BLaER1 treated with 17β-estradiol and CSF1 and Interleukin-3, amounts not matched to agents 10 nM and 100 nM (cell line): ENCODE data around the gene AZU1.
A peak's percentile ranks its signal among the peaks of the same experiment; 100 is the strongest.

Experiments
- H3K27ac ChIP-seq, 11 experiments: shearing (Covaris generic); formaldehyde crosslinking; 2 replicates each; pipeline ENCODE4 v1.8.1; 2022
- H3K27me3 ChIP-seq, 11 experiments: shearing (Covaris generic); formaldehyde crosslinking; 2 replicates each; pipeline ENCODE4 v1.8.1; 2022
- H3K36me3 ChIP-seq, 11 experiments: shearing (Covaris generic); formaldehyde crosslinking; 2 replicates each; pipeline ENCODE4 v1.8.1; 2022
- H3K4me1 ChIP-seq, 10 experiments: shearing (Covaris generic); formaldehyde crosslinking; 2 replicates each; pipeline ENCODE4 v1.8.1; 2022
- H3K4me2 ChIP-seq, 11 experiments: shearing (Covaris generic); formaldehyde crosslinking; 2 replicates each; pipeline ENCODE4 v1.8.1; 2022
- H3K4me3 ChIP-seq, 10 experiments: shearing (Covaris generic); formaldehyde crosslinking; 2 replicates each; pipeline ENCODE4 v1.8.1; 2022
- H3K9ac ChIP-seq, 11 experiments: shearing (Covaris generic); formaldehyde crosslinking; 2 replicates each; pipeline ENCODE4 v1.8.1; 2022
- H3K9me3 ChIP-seq, 11 experiments: shearing (Covaris generic); formaldehyde crosslinking; replicated peaks in 1 of 11; 2 replicates each; pipeline ENCODE4 v1.8.1; 2022
- H4K20me1 ChIP-seq, 11 experiments: shearing (Covaris generic); formaldehyde crosslinking; 2 replicates each; pipeline ENCODE4 v1.8.1; 2022
- Cebpa-rat ChIP-seq, 11 experiments: shearing (Covaris generic); IDR thresholded peaks; 2 replicates each; pipeline ENCODE4 v1.8.1; 2022

The AZU1 gene

GRCh38 chr19:827710-828321, at the start of gene AZU1:
Gene AZU1 (plus strand): TSS chr19:827837. CDS start chr19:827847, 10 bp downstream.
- peaks cover 43 to 71% (median 47%) of the 10 kb centered on the region in 11 experiments for H3K27me3 ChIP-seq

GRCh38 chr19:778910-779653, 48.6 kb upstream of the AZU1 start:
- Histone ChIP-seq H3K4me2 (no peak overlapping the region), H3K27ac (no peak overlapping the region), H3K9ac (no peak overlapping the region), H3K4me3 (no peak overlapping the region), H3K4me1 (peaks cover 0 to 16% (median 8%) of the 10 kb centered on the region in 10 experiments; a peak in 14 of 20 replicates), H3K9me3 (no peaks in the 10 kb centered on the region), H3K36me3 (no peaks in the 10 kb centered on the region), H4K20me1 (no peaks in the 10 kb centered on the region), H3K27me3 (no peaks in the 10 kb centered on the region)
- peak in 1 of 11 experiments; percentile 19; a peak in 1 of 22 replicates for TF ChIP-seq Cebpa-rat (IDR thresholded peaks at IDR 0.05)

More at GRCh38 chr19:827710-828321, at the start of gene AZU1:
- peaks cover 0 to 16% (median 0%) of the 10 kb centered on the region in 11 experiments; a peak in 4 of 22 replicates for H4K20me1 ChIP-seq
- peaks cover 31 to 67% (median 43%) of the 10 kb centered on the region in 10 experiments for H3K4me1 ChIP-seq
- TF ChIP-seq Cebpa-rat (IDR thresholded peaks at IDR 0.05), result no peak
- no peaks in the 10 kb centered on the region for H3K9me3 ChIP-seq
- no peak within 1 kb of the TSS for H3K27ac ChIP-seq
- peak within 1 kb of the TSS in 1 of 11 experiments; percentile 4; a peak in 2 of 22 replicates for H3K9ac ChIP-seq
- H3K4me3 ChIP-seq, result no peak within 1 kb of the TSS
- no peaks in the 10 kb centered on the region for H3K36me3 ChIP-seq
- H3K4me2 ChIP-seq, result peak within 1 kb of the TSS in 5 of 11 experiments; percentile 35 to 60 (median 46); a peak in 9 of 22 replicates

GRCh38 chr19:780935-781334, 46.7 kb upstream of the AZU1 start:
- no peaks in the 10 kb centered on the region for H4K20me1 ChIP-seq
- no peaks in the 10 kb centered on the region for H3K36me3 ChIP-seq
- no peak overlapping the region for H3K4me3 ChIP-seq
- no peaks in the 10 kb centered on the region for H3K27me3 ChIP-seq
- H3K9ac ChIP-seq, result no peak overlapping the region
- no peak overlapping the region for H3K4me2 ChIP-seq
- TF ChIP-seq Cebpa-rat (IDR thresholded peaks at IDR 0.05), result no peak
- H3K4me1 ChIP-seq, result peaks cover 0 to 16% (median 8%) of the 10 kb centered on the region in 10 experiments; a peak in 14 of 20 replicates
- H3K9me3 ChIP-seq, result no peaks in the 10 kb centered on the region
- no peak overlapping the region for H3K27ac ChIP-seq

- H3K4me1 ChIP-seq, result peaks cover 0 to 16% (median 8%) of the 10 kb centered on the region in 10 experiments; a peak in 14 of 20 replicates
- no peak overlapping the region for H3K4me3 ChIP-seq
- no peaks in the 10 kb centered on the region for H3K9me3 ChIP-seq
- no peak overlapping the region for H3K4me2 ChIP-seq
- H3K27me3 ChIP-seq, result no peaks in the 10 kb centered on the region
- H3K27ac ChIP-seq, result no peak overlapping the region
- no peaks in the 10 kb centered on the region for H3K36me3 ChIP-seq
- TF ChIP-seq Cebpa-rat (IDR thresholded peaks at IDR 0.05), result no peak
- no peak overlapping the region for H3K9ac ChIP-seq
- no peaks in the 10 kb centered on the region for H4K20me1 ChIP-seq
These were observed 45.8 kb upstream of the AZU1 start for GRCh38 chr19:781800-782184.

GRCh38 chr19:782185-782877, 45.3 kb upstream of the AZU1 start:
- H3K4me3 ChIP-seq, result no peak overlapping the region
- TF ChIP-seq Cebpa-rat (IDR thresholded peaks at IDR 0.05), result no peak
- no peaks in the 10 kb centered on the region for H4K20me1 ChIP-seq
- peak overlapping the region in 2 of 11 experiments; percentile 47 to 64; a peak in 1 of 22 replicates for H3K4me2 ChIP-seq
- no peak overlapping the region for H3K27ac ChIP-seq
- H3K27me3 ChIP-seq, result no peaks in the 10 kb centered on the region
- H3K9ac ChIP-seq, result 0 out of 22 replicates have a peak overlapping the region, but pooled peaks of 3 of the 11 experiments have one; percentile 6 to 16 (median 11)
- H3K4me1 ChIP-seq, result peaks cover 0 to 16% (median 8%) of the 10 kb centered on the region in 10 experiments; a peak in 14 of 20 replicates
- no peaks in the 10 kb centered on the region for H3K9me3 ChIP-seq
- no peaks in the 10 kb centered on the region for H3K36me3 ChIP-seq

GRCh38 chr19:782878-783668, 44.6 kb upstream of the AZU1 start:
- no peak for TF ChIP-seq Cebpa-rat (IDR thresholded peaks at IDR 0.05)
- no peaks in the 10 kb centered on the region for H3K36me3 ChIP-seq
- H3K27ac ChIP-seq, result no peak overlapping the region
- H3K4me2 ChIP-seq, result peak overlapping the region in 8 of 11 experiments; percentile 31 to 65 (median 60); a peak in 15 of 22 replicates
- H3K4me3 ChIP-seq, result no peak overlapping the region
- H3K4me1 ChIP-seq, result peaks cover 0 to 16% (median 8%) of the 10 kb centered on the region in 10 experiments; a peak in 14 of 20 replicates
- no peaks in the 10 kb centered on the region for H3K9me3 ChIP-seq
- H4K20me1 ChIP-seq, result no peaks in the 10 kb centered on the region
- 0 out of 22 replicates have a peak overlapping the region, but pooled peaks of 2 of the 11 experiments have one; percentile 6 to 11 for H3K9ac ChIP-seq
- H3K27me3 ChIP-seq, result no peaks in the 10 kb centered on the region

- Histone ChIP-seq H3K4me3 (no peak overlapping the region), H3K4me1 (peaks cover 10 to 28% (median 20%) of the 10 kb centered on the region in 10 experiments), H3K27ac (no peak overlapping the region), H4K20me1 (no peaks in the 10 kb centered on the region), H3K27me3 (no peaks in the 10 kb centered on the region), H3K9ac (no peak overlapping the region), H3K9me3 (no peaks in the 10 kb centered on the region), H3K4me2 (no peak overlapping the region), H3K36me3 (no peaks in the 10 kb centered on the region)
- no peak for TF ChIP-seq Cebpa-rat (IDR thresholded peaks at IDR 0.05)
These were observed 43.1 kb upstream of the AZU1 start for GRCh38 chr19:784541-784940.

- H3K27ac ChIP-seq, result no peak overlapping the region
- no peaks in the 10 kb centered on the region for H4K20me1 ChIP-seq
- TF ChIP-seq Cebpa-rat (IDR thresholded peaks at IDR 0.05), result no peak
- no peak overlapping the region; a peak in 2 of 22 replicates for H3K9ac ChIP-seq
- no peak overlapping the region for H3K4me3 ChIP-seq
- no peaks in the 10 kb centered on the region for H3K9me3 ChIP-seq
- no peaks in the 10 kb centered on the region for H3K36me3 ChIP-seq
- H3K4me1 ChIP-seq, result peaks cover 20 to 47% (median 35%) of the 10 kb centered on the region in 10 experiments
- H3K4me2 ChIP-seq, result no peak overlapping the region
- no peaks in the 10 kb centered on the region for H3K27me3 ChIP-seq
These were observed 40.1 kb upstream of the AZU1 start for GRCh38 chr19:787536-787935.
